SU-DHL-6 (cell line): ENCODE data around the gene PLEKHG3.

Experiments
- EZH2phosphoT487 ChIP-seq: fragments of 200-600 bp; sonication (generic), shearing (Covaris generic); conservative IDR thresholded peaks from 2 replicates; pipeline ENCODE4 v1.6.1; 2018; ENCODE audit warnings: mild to moderate bottlenecking, antibody characterized with exemption, low read length, moderate library complexity, mixed read lengths
- TF ChIP-seq, protein P1 (sequence below): fragments of 200-600 bp; sonication (generic); IDR thresholded peaks from one replicate; pipeline ENCODE4 v1.5.1; 2017; ENCODE audit warnings: antibody characterized with exemption, mild to moderate bottlenecking, low read length, moderate library complexity; ENCODE audit not compliant: insufficient read depth, poor library complexity, severe bottlenecking

GRCh38 chr14:64759555-64759938, 55.3 kb downstream of the PLEKHG3 start:
- TF ChIP-seq, protein P1, sequence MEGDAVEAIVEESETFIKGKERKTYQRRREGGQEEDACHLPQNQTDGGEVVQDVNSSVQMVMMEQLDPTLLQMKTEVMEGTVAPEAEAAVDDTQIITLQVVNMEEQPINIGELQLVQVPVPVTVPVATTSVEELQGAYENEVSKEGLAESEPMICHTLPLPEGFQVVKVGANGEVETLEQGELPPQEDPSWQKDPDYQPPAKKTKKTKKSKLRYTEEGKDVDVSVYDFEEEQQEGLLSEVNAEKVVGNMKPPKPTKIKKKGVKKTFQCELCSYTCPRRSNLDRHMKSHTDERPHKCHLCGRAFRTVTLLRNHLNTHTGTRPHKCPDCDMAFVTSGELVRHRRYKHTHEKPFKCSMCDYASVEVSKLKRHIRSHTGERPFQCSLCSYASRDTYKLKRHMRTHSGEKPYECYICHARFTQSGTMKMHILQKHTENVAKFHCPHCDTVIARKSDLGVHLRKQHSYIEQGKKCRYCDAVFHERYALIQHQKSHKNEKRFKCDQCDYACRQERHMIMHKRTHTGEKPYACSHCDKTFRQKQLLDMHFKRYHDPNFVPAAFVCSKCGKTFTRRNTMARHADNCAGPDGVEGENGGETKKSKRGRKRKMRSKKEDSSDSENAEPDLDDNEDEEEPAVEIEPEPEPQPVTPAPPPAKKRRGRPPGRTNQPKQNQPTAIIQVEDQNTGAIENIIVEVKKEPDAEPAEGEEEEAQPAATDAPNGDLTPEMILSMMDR: no peak
- TF ChIP-seq EZH2phosphoT487: no peak
